C4-2B (cell line): Measurements from ENCODE around the gene CYB5R3.

Experiments used
- H3K27ac ChIP-seq: fragments of 450-650 bp; 2 replicates; pipeline ENCODE4 v1.5.1; 2017
- ZFX ChIP-seq: fragments of 450-650 bp; IDR thresholded peaks from 2 replicates; pipeline ENCODE4 v1.6.1; 2017
- TF ChIP-seq, protein P1 (sequence below): fragments of 450-650 bp; conservative IDR thresholded peaks from 2 replicates; pipeline ENCODE4 v1.5.1; 2017; ENCODE audit warnings: mild to moderate bottlenecking

Gene CYB5R3

DNA sequence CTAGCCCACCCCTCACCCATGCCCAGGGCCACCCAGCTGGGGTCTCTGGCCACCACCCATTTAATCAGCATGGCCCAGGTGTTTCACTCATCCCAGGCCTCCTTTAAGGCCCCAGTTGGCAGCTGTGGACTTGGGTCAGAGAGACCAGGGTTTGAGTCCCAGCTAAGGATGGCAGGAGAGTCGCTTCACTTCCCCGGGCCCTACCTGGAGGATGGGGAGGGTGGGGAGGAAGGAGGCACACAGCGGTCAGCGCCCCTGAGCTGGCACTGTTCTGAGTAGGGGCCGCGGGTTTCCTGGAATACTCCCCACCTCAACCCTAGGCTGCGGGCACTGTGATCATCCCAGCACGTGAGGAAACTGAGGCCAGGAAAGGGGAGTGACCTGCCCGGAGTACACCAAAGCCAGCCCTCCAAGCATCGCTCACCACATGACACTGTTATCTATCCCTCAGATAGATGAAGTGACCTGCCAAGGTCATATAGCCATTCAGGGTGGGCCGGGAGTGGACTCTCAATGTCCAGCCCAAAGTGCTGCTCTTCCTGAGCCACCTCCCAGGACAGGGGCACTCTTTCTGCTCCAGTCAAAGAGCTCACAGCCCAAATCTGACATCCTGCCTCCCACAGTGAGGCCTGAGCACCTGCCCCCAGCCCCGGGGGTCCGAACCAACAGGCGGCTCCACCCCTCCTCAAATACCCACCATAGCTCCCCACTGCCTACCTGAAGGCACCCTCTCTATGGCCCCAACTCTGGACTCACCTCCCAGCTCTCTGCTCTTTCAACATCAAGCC lies 5.4 kb downstream of the CYB5R3 start:
- no peak overlapping the region for H3K27ac ChIP-seq
- no peak for TF ChIP-seq ZFX
- TF ChIP-seq, protein P1, sequence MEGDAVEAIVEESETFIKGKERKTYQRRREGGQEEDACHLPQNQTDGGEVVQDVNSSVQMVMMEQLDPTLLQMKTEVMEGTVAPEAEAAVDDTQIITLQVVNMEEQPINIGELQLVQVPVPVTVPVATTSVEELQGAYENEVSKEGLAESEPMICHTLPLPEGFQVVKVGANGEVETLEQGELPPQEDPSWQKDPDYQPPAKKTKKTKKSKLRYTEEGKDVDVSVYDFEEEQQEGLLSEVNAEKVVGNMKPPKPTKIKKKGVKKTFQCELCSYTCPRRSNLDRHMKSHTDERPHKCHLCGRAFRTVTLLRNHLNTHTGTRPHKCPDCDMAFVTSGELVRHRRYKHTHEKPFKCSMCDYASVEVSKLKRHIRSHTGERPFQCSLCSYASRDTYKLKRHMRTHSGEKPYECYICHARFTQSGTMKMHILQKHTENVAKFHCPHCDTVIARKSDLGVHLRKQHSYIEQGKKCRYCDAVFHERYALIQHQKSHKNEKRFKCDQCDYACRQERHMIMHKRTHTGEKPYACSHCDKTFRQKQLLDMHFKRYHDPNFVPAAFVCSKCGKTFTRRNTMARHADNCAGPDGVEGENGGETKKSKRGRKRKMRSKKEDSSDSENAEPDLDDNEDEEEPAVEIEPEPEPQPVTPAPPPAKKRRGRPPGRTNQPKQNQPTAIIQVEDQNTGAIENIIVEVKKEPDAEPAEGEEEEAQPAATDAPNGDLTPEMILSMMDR, result no peak

DNA sequence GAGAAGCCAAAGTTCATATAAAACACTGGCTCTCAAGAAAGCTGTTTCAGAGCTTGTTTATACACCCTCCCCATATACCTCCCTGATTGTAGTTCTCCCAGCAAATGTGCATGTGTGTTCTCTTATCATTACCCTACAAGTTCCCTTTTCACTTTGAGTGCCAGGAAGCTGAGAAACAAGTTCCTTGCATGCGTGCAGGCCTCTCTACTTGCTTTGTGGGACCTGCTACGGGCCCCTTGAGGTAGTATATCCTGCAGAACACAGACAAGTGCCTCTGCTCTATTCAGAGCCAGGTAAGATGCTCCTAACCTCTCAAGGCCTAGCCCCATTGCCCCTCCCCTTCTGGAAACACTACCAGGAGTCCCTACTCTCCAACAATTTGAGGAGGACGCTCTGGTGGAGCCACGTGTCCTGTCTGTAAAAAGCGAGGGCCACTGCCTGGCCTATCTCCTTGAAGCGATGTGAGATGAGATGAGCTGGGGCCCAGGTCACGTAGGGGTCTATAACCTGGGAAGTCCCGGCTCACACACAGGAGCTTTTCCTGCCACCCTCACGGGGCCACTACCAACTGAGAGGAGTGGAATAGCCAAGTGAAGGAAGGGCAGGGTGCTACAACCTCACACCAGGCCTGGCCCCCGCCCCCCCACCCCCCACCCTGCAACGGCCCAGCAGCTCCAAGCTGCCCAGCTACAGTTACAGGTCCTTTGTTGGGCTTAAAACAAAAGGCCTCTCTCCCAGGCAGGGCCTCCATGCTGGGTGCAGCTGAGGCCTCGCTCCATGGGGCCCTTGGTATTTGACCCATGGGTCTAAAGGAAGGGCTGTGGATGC lies 6.2 kb downstream of the CYB5R3 start:
- H3K27ac ChIP-seq, result no peak overlapping the region
- TF ChIP-seq, protein P1, result no peak
- no peak for TF ChIP-seq ZFX

DNA sequence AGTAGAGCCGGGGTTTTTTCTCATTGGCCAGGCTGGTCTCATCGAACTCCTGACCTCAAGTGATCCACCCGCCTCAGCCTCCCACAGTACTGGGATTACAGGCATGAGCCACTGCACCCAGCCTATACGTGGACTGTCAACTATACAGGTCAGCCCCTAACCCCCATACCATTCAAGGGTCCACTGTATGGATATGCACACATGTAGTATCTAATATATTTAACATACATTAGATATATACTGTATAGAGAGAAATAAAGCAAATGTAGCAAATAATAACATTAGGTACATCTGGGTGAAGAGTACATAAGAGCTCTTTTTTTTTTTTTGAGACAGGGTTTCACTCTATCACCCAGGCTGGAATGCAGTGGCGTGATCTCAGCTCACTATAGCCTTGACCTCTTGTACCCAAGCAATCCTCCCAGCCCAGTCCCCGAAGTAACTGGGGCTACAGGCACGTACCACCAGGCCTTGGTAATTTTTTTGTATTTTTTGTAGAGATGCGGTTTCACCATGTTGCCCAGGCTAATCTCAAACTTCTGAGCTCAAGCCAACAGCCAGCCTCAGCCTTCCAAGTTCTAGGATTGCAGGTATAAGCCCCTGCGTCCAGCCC lies 7.3 kb downstream of the CYB5R3 start:
- no peak overlapping the region for H3K27ac ChIP-seq
- TF ChIP-seq ZFX, result no peak
- TF ChIP-seq, protein P1, result no peak

DNA sequence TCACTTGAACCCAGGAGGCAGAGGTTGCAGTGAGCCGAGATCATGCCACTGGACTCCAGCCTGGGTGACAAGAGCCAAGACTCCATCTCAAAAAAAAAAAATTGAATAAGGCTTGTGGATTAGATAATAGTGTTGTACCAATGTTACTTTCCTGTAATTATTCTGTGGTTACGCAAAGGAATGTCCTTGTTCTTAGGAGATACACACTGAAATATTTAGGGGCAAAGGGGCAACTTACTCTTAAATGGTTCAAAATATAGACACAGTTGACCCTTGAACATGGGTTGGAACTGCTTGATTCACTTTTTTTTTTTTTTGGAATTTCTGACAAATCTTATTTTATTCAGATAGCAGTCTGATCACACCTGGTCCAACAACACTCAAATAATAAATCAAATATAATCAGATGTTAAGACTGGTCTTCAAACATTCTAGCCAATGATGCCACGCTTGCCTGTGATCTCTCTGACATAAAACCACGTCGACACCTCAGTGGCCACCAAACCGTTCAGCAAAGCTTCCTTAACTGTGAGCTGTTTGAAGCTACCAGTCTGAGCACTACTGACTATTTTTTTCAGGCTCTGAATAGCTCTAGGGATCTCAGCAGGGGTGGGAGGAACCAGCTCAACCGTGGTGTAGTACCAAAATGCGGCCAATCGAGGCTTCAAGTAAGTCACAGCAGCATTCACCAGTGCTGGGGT lies 9.5 kb downstream of the CYB5R3 start:
- H3K27ac ChIP-seq, result no peak overlapping the region
- TF ChIP-seq, protein P1, result no peak
- no peak for TF ChIP-seq ZFX

DNA sequence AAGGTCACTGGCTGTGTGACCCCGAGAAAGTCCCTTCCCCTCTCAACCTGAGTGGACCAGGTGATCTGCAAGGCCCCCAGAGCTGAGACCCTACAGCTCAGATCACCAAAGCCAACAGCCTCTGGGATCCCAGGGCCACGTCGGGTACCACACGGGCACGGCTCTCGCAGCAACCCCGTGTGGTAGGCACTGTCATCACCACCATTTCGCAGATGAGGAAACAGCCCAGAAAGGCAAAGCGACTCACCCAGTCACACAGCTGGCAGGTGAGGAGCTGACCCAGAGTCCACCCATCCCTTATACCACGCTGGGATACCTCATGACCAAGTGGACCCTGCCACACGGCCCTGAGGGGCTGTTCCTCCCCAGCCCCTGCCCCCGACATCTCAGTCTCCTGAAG lies 11.6 kb downstream of the CYB5R3 start:
- TF ChIP-seq, protein P1, result no peak
- TF ChIP-seq ZFX, result no peak
- no peak overlapping the region for H3K27ac ChIP-seq

DNA sequence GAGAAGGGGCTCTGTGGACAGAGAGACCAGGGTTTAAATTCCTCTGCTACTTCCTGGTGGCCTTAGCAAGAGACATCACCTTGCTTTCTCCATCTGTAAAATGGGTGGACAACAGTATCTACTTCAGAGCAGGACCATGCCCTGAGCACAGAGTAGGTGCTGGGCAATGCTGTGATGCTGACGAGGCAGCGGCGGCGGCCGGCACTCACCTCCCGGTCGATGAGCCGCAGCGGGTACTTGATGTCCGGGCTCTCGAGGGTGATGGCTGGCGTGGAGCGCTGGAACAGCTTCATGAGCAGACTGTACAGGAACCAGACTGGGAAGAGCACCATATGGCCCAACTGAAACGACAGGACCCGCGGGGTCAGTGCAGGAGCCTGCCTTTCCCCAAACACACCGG lies 12.7 kb downstream of the CYB5R3 start:
- TF ChIP-seq ZFX, result no peak
- TF ChIP-seq, protein P1, result no peak
- H3K27ac ChIP-seq, result no peak overlapping the region
